ENCODE data around the gene MAPK8. TPM values are rescaled to one million over a fixed set of nuclear protein-coding genes. Genes with fewer than 3 reads are reported as not detected.
A peak's percentile ranks its signal among the peaks of the same experiment; 100 is the strongest.

Gene MAPK8
- total and polyA plus RNA-seq, 8 donors = 1.2 to 85.0 (median 22.3) TPM

- H3K27me3 ChIP-seq = no peaks in the 10 kb centered on the region
- no peaks in the 10 kb centered on the region for H3K36me3 ChIP-seq
- peaks cover 0 to 8% (median 0%) of the 10 kb centered on the region in 4 donors for H3K4me1 ChIP-seq
- TF ChIP-seq CTCF (IDR thresholded peaks at IDR 0.05) = no peak
- TF ChIP-seq POLR2AphosphoS5 (IDR thresholded peaks at IDR 0.05) = no peak
- no peak for TF ChIP-seq POLR2A (IDR thresholded peaks at IDR 0.05)
- no peak for TF ChIP-seq EP300 (IDR thresholded peaks at IDR 0.05)
- DNase-seq = no peak
- no peak overlapping the region for H3K27ac ChIP-seq
- peaks cover 0 to 16% (median 6%) of the 10 kb centered on the region in 4 donors for H3K9me3 ChIP-seq
- intact Hi-C loops (cut with DNase I; ENCODE audit: low total_unique reads) = no loop called here
- H3K4me3 ChIP-seq = no peak overlapping the region
These were observed 76.9 kb downstream of the MAPK8 start for GRCh38 chr10:48383393-48383792.

DNA sequence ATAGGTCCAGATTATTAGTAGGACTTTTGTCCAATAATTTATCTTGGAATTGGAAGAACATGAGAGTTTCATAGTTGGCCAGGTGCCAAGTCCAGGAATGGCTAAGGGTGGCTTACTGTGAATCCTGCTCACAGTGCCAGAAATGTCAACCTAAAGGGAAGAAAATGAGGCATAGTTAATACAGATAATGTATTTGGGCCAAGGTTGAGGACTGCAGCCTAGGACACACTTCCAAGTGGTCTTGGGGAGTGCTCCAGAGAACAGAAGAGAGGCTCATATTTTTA lies 78.2 kb downstream of the MAPK8 start:
- H3K9me3 ChIP-seq = peaks cover 0 to 16% (median 6%) of the 10 kb centered on the region in 4 donors
- no peak overlapping the region for H3K27ac ChIP-seq
- TF ChIP-seq POLR2A (IDR thresholded peaks at IDR 0.05) (no peak), POLR2AphosphoS5 (IDR thresholded peaks at IDR 0.05) (no peak), EP300 (IDR thresholded peaks at IDR 0.05) (no peak), CTCF (IDR thresholded peaks at IDR 0.05) (no peak)
- no peaks in the 10 kb centered on the region for H3K27me3 ChIP-seq
- H3K4me1 ChIP-seq = peaks cover 0 to 15% (median 4%) of the 10 kb centered on the region in 4 donors
- no peak for DNase-seq
- intact Hi-C loops (cut with DNase I; ENCODE audit: low total_unique reads) = no loop called here
- no peaks in the 10 kb centered on the region for H3K36me3 ChIP-seq
- H3K4me3 ChIP-seq = no peak overlapping the region

GRCh38 chr10:48389272-48389671 lies 82.8 kb downstream of the MAPK8 start:
- no peaks in the 10 kb centered on the region for H3K9me3 ChIP-seq
- no peaks in the 10 kb centered on the region for H3K36me3 ChIP-seq
- peak in 1 of 2 donors; percentile 25 for DNase-seq
- H3K4me3 ChIP-seq = no peak overlapping the region
- no peaks in the 10 kb centered on the region for H3K27me3 ChIP-seq
- 78 to 97% (median 90%) methylated on average over 2 of the region's 2 CpGs for WGBS, 5 donors
- intact Hi-C loops (cut with DNase I; ENCODE audit: low total_unique reads) = no loop called here
- peaks cover 0 to 32% (median 18%) of the 10 kb centered on the region in 4 donors for H3K4me1 ChIP-seq
- TF ChIP-seq CTCF (IDR thresholded peaks at IDR 0.05) = no peak
- no peak for TF ChIP-seq POLR2A (IDR thresholded peaks at IDR 0.05)
- no peak for TF ChIP-seq POLR2AphosphoS5 (IDR thresholded peaks at IDR 0.05)
- no peak for TF ChIP-seq EP300 (IDR thresholded peaks at IDR 0.05)
- no peak overlapping the region for H3K27ac ChIP-seq

- WGBS, 5 donors = 90 to 98% (median 94%) methylated on average over 2 of the region's 2 CpGs
- no peak overlapping the region for H3K4me3 ChIP-seq
- H3K9me3 ChIP-seq = no peaks in the 10 kb centered on the region
- H3K27me3 ChIP-seq = no peaks in the 10 kb centered on the region
- no peak for DNase-seq
- intact Hi-C loops (cut with DNase I; ENCODE audit: low total_unique reads) = no loop called here
- H3K36me3 ChIP-seq = no peaks in the 10 kb centered on the region
- no peak overlapping the region for H3K27ac ChIP-seq
- H3K4me1 ChIP-seq = peaks cover 0 to 32% (median 18%) of the 10 kb centered on the region in 4 donors
- TF ChIP-seq POLR2A (IDR thresholded peaks at IDR 0.05) (no peak), CTCF (IDR thresholded peaks at IDR 0.05) (no peak), EP300 (IDR thresholded peaks at IDR 0.05) (no peak), POLR2AphosphoS5 (IDR thresholded peaks at IDR 0.05) (no peak)
These were observed 83.5 kb downstream of the MAPK8 start for GRCh38 chr10:48389846-48390557.
